HG03196 (cell line): ENCODE measurements around the gene TEDC2.

Experiments used
- ATAC-seq: cut with Tn5 transposase; IDR thresholded peaks from one replicate; pipeline ENCODE4 v1.9.1; 2021; ENCODE audit not compliant: unreplicated experiment

TEDC2 gene

DNA sequence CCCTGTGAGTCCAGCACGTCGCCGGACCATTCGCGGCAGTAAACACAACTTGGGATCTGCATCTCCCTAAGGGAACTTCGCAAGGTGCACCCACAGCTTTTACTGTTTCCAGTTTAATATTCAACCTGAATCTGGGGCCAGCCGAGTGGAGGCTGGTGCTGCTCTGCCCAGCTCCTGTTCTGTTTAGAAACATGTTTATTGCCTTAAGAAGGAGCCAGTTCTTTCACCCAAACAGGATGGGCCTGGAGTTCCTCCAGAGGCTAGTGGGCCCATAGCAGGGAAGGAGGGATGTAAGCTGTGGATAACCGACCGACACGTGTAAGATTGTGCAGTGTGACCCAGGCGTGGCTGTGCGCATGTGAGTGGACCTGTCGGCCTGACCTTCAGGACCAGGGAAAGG, 32.4 kb downstream of the TEDC2 start:
- ATAC-seq: no peak

DNA sequence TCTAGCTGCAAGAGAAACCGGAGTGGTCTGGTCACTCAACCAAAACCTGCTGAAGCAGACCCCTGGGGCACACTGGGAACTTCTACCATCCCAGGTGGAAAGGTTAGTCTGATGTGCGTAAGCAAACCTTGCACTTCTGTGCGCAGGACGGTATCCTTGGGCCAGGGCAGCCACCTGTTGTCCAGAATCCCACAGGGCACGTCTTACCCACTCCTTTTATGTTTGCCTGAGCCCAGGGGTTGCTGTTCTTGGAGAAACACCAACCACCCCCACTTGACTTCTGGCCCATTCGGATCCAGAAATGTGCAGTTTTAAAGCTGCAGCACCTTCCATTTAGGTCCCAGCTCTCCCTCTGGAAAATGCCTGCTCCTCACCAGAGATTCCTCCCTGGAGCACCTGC, 33.7 kb downstream of the TEDC2 start:
- ATAC-seq: no peak

DNA sequence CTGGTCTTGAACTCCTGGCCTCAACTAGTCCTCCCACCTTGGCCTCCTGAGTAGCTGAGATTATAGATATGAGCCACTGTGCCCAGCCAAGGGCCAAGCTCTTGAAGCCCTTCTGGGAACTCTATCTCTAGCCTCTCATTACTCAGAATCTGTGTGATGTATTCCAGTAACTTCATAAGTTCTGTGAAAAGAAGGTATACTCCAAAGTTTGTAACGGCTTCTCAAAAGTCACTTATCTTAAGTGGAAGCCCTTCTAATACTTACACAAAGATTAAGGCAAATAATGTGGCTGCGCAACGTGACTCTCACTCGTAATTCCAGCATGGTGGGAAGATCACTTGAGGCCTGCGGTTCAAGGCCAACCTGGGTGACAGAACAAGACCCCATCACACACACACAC, 34.7 kb downstream of the TEDC2 start:
- no peak for ATAC-seq

GRCh38 chr16:2495041-2495440, 35.1 kb downstream of the TEDC2 start:
- ATAC-seq: no peak

DNA sequence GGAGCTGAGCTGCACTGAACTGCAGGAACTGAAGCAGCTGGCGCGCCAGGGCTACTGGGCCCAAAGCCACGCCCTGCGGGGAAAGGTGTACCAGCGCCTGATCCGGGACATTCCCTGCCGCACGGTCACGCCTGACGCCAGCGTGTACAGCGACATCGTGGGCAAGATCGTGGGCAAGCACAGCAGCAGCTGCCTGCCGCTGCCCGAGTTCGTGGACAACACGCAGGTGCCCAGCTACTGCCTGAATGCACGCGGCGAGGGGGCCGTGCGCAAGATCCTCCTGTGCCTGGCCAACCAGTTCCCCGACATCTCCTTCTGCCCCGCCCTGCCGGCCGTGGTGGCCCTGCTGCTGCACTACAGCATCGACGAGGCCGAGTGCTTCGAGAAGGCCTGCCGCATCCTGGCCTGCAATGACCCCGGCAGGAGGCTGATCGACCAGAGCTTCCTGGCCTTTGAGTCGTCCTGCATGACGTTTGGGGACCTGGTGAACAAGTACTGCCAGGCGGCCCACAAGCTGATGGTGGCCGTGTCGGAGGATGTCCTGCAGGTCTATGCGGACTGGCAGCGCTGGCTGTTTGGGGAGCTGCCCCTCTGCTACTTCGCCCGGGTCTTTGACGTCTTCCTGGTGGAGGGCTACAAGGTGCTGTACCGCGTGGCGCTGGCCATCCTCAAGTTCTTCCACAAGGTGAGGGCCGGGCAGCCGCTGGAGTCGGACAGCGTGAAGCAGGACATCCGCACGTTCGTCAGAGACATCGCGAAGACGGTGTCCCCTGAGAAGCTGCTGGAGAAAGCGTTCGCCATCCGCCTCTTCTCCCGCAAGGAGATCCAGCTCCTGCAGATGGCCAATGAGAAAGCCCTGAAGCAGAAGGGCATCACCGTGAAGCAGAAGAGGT, 36.6 kb downstream of the TEDC2 start:
- no peak for ATAC-seq

- no peak for ATAC-seq
Observed at GRCh38 chr16:2497116-2497630, 37.3 kb downstream of the TEDC2 start.

GRCh38 chr16:2497695-2498484, 38.0 kb downstream of the TEDC2 start:
- no peak for ATAC-seq

DNA sequence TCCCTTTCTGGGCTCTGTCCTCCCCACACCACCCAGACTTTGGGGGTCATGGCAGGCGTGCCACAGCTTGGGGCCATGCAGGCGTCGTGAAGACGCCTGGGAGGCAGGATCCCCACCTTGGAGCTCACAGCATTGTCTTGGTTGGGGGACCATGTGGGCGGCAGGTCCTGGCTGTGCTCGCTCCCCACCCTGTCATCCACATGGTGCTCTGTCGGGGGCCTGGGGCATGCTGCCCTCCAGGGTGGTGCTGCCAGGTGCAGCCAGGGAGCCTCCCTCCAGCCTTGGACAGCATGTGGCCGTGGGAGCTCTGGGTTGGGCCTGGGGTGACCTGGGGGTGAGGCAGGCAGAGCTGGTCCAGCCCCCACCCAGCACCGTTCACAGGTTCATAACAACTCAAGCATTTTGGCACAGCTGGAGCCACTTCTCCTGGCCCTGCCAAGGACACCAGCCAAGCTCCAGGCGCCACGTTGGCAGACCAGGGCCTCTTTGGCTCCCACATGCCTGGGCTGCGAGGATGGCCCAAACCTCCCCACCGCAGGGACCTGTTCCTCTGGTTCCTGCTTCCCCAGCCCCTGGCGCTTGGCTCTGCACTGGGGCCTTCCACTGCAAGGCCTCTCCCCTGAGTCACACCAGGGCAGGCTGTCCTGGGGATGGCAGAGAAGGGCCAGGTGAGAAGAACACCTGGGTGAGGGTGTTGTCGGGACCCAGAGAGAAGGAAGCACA, 38.8 kb downstream of the TEDC2 start:
- ATAC-seq: no peak

DNA sequence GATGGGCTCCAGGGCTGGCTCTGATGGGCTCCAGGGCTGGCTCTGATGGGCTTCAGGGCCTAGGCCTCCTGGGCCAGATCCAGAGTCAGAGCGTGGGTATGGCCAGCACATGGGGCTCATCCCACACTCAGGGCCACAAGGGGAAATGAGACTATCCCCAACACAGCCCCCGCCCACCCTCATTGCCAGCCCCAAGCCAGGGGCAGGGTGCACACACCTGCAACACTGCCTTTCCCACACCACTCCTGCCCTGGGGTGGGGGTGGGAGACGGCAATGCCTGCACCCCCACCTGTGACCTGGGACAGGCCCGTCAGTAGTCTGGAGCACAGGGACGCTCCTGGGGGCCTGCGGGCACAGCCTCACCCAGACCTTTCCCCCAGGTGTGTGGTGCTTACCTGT, 39.5 kb downstream of the TEDC2 start:
- no peak for ATAC-seq

DNA sequence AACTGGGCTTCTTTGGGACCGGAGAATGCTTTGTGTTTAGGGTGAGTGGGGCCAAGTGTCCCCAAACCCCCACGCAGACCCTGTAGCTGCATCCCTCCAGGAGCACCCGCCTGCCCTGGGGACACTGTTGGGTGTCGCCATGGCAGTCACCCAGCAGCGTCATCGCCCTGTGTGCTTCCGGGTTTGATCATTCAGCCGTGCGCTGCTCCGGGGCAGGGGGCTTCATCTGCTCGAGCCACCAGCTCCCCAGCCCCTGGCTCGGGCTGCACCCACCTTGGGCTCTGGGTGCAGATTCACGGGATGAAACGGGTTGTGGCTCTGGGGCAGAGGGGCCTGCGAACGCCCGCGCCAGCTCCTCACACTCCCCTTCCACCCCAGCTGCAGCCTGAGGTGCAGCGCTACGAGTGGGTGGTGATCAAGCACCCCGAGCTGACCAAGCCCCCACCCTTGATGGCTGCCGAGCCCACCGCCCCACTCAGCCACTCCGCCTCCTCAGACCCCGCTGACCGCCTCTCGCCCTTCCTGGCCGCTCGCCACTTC, 40.1 kb downstream of the TEDC2 start:
- ATAC-seq: no peak

GRCh38 chr16:2500430-2500917, 40.6 kb downstream of the TEDC2 start:
- no peak for ATAC-seq

- ATAC-seq: no peak
Observed at GRCh38 chr16:2500918-2501750, 41.2 kb downstream of the TEDC2 start.

DNA sequence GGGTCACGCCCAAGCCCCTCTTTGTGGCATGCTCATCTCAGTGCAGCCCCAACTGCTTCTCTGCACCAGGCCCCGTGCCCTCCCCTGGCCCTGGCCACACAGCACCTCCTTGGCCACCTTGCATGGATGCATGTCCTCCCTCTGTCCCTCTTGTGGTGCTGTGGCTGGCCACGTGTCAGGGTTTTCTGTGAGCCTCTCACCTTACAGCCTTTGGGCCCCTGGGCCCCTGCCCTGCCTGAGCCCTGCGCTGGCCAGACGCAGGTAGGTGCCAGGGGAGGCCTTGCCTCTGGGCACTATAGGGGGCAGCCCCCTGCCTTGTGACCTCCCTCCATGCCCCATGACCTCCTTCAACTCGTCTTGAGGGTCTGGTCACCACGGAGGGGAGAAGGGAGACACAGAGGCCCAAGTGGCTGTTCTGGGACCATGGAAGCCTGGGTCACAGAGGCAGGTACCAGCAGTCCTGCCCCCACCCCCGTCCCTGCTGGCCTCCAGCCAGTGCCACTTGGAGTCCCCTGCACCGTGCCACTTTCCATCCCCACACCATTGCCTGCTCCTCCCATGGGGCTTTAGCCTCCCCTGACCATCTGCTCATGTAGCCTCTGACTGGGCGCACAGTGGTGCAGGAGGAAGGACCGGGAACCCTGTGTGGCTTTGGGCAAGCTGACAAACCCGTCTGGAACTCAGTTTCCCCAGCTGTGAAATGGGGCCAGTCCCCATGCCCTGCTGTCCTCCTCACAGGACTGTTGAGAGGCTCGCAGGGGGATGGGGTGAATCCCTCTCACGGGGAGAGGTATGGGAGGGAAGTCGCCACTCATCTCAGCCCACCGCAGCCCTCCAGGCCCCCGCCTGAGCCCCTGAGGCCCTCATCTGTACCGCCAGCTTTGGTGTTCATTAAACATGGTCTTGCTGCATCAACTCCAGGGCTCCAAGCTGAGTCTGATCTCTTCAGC, 42.3 kb downstream of the TEDC2 start:
- ATAC-seq: no peak

- no peak for ATAC-seq
Observed at GRCh38 chr16:2505695-2506094, 45.8 kb downstream of the TEDC2 start.

DNA sequence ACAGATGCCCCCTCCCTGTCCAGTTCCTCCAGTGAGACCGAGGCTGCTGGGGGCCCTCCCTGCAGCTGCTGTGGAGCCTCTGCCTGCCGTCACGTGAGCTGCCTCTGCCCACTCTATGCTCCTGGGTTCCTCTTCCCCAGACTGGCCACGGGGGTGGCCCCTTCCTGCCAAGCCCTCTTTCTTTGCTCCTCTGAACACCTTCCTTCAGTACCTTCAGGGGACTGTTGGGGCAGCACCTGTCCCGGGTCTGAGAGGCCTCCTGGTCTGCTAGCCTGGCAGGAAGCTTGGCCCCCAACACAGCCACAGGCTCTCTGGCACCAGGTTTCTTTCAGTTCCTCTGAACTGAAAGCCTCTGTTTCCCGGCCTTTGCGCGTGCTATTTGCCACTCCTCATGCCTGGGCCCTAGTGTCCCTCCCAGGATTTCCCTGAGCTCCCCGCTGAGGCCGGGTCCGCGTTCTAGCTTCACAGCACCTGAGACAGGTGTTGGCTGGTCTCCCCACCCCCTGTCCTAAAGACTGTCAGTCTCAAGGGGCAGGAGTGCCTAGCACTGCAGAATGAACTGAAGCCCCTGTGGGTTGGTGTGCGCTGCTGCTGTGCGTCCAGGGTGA, 47.2 kb downstream of the TEDC2 start:
- no peak for ATAC-seq

DNA sequence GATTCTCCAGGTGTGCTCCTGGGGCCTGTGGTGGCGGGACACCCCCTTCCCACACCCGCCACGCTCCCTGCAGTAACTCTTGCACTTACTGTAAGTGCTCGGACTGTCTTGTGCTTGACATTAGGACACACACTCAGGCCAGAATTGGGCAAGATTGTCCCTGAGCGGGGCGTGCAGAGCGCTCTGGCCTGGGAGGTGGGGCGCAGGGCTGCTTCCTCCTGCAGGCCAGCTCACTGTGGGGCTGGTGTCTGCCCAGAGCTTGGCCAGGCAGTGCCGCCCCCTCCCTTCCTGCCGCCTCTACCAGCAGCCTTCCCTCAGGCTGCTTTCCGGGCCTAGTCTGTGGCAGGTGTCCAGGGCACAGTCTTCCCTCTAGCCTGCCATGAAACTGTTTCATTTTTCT, 47.8 kb downstream of the TEDC2 start:
- ATAC-seq: no peak

GRCh38 chr16:2508722-2509400, 49.0 kb downstream of the TEDC2 start:
- no peak for ATAC-seq
